Tibial nerve (tissue), 4 donors: ENCODE data around the gene TSNAXIP1. TPM values are rescaled to one million over a fixed set of nuclear protein-coding genes. Genes with fewer than 3 reads are reported as not detected.

Experiments
- DNase-seq, 2 donors: peaks; one replicate each; pipeline ENCODE4 v3.0.0-alpha.2; 2019; ENCODE audit warnings: low spot score in 2 of 2
- H3K27ac ChIP-seq, 4 donors: fragments of 200-600 bp; sonication (generic) in 3 of 4; one replicate each; pipeline ENCODE4 v1.5.1; 2017 to 2019; ENCODE audit warnings: mild to moderate bottlenecking in 1 of 4
- H3K27me3 ChIP-seq, 2 donors: fragments of 200-600 bp; sonication (generic) in 1 of 2; one replicate each; pipeline versions ENCODE4 v1.5.1 to v1.6.0; 2017 to 2019
- H3K36me3 ChIP-seq, 3 donors: fragments of 200-600 bp; sonication (generic); one replicate each; pipeline ENCODE4 v1.5.1; 2018 to 2019
- H3K4me1 ChIP-seq, 4 donors: fragments of 200-600 bp; sonication (generic) in 3 of 4; one replicate each; pipeline ENCODE4 v1.5.1; 2017 to 2019
- H3K4me3 ChIP-seq, 4 donors: fragments of 200-600 bp; sonication (generic) in 3 of 4; one replicate each; pipeline ENCODE4 v1.5.1; 2017 to 2019; ENCODE audit warnings: mild to moderate bottlenecking in 1 of 4, moderate library complexity in 1 of 4
- H3K9me3 ChIP-seq, 4 donors: fragments of 200-600 bp; sonication (generic) in 3 of 4; one replicate each; pipeline ENCODE4 v1.5.1; 2017 to 2019
- EP300 ChIP-seq, 2 donors: sonication (generic); formaldehyde crosslinking; IDR thresholded peaks; one replicate each; pipeline ENCODE4 v1.6.1; 2017; ENCODE audit warnings: antibody characterized with exemption in 2 of 2, mild to moderate bottlenecking in 1 of 2
- POLR2A ChIP-seq, 2 donors: fragments of 450-650 bp; IDR thresholded peaks; one replicate each; pipeline ENCODE4 v1.6.1; 2017; ENCODE audit warnings: antibody characterized with exemption in 2 of 2, mild to moderate bottlenecking in 2 of 2, moderate library complexity in 2 of 2
- WGBS, 2 donors: methylation state at CpG; one replicate each; pipeline ENCODE4 v1.1.5; 2018; 5-methylcytosine and 5-hydroxymethylcytosine counted together
- total RNA-seq, 4 donors: library from RNA; depleted of rRNA; stranded (reverse); fragments of >200 nt; gene quantifications; one replicate each; pipeline ENCODE4 v1.1.0, GENCODE V29; 2016
- TF ChIP-seq, protein P1 (sequence below), 5 experiments: fragments of 200-600 bp in 3 of 5; fragments of 450-650 bp in 2 of 5; sonication (generic) in 3 of 5; IDR thresholded peaks; one replicate each; pipeline ENCODE4 v1.5.1; 2016 to 2019; ENCODE audit warnings: antibody characterized with exemption in 5 of 5, mild to moderate bottlenecking in 3 of 5, moderate library complexity in 2 of 5

Gene TSNAXIP1
- total RNA-seq, 4 donors from 2014 or later: 2.8 to 8.4 (median 4.0) TPM

DNA sequence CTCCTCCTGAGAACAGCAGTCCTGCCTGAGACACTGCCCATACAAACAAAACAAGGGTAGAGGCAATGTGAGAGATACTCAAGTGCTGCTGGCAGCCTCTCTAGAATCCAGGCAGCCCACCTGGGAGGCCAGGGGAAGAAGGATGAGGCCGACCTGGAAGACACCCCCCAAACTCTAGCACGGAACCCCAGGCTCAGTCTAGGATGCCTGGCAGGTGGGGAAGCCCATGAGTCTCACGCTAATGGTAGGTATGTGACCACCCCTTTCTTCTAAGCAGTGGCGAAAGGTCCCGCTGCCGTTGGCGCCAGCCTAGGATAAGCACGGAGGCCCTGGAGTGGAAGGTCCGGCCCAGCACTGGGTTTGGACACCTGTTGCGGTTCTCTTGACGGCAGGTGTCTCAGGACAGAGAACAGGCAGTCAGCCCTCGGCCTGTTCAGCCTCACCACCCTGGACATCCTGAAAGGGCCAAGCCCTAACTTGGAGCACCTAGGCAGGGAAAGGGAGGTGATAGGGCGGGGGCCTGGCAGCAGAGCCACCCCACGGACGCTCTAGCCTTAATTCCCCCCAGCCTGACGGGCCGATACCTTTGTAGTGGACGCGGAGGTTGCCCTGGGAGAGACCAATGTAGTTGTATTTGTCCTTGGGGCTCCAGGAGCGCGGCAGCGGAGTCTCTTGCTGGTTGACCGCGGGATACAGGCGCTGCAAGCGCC lies 816 bp upstream of the TSNAXIP1 start:
- Histone ChIP-seq H3K27ac (peak overlapping the region; percentile 62 to 92 (median 86)), H3K36me3 (peaks cover 0 to 31% (median 0%) of the 10 kb centered on the region in 3 donors), H3K27me3 (no peaks in the 10 kb centered on the region), H3K9me3 (no peaks in the 10 kb centered on the region), H3K4me1 (peaks cover 0 to 34% (median 16%) of the 10 kb centered on the region in 4 donors), H3K4me3 (peak overlapping the region; percentile 85 to 100 (median 94))
- 2% methylated on average over 8 to 16 of the region's 26 CpGs for WGBS, 2 donors
- TF ChIP-seq POLR2A (IDR thresholded peaks at IDR 0.05) (no peak), EP300 (IDR thresholded peaks at IDR 0.05) (no peak)
- TF ChIP-seq, protein P1, sequence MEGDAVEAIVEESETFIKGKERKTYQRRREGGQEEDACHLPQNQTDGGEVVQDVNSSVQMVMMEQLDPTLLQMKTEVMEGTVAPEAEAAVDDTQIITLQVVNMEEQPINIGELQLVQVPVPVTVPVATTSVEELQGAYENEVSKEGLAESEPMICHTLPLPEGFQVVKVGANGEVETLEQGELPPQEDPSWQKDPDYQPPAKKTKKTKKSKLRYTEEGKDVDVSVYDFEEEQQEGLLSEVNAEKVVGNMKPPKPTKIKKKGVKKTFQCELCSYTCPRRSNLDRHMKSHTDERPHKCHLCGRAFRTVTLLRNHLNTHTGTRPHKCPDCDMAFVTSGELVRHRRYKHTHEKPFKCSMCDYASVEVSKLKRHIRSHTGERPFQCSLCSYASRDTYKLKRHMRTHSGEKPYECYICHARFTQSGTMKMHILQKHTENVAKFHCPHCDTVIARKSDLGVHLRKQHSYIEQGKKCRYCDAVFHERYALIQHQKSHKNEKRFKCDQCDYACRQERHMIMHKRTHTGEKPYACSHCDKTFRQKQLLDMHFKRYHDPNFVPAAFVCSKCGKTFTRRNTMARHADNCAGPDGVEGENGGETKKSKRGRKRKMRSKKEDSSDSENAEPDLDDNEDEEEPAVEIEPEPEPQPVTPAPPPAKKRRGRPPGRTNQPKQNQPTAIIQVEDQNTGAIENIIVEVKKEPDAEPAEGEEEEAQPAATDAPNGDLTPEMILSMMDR (IDR thresholded peaks at IDR 0.05): no peak
- no peak for DNase-seq

GRCh38 chr16:67807148-67807682 lies 526 bp downstream of the TSNAXIP1 start:
- H3K4me3 ChIP-seq: peak overlapping the region; percentile 47 to 100 (median 94)
- no peaks in the 10 kb centered on the region for H3K27me3 ChIP-seq
- H3K27ac ChIP-seq: peak overlapping the region in 3 of 4 donors; percentile 67 to 90 (median 80)
- no peaks in the 10 kb centered on the region for H3K9me3 ChIP-seq
- peaks cover 0 to 28% (median 14%) of the 10 kb centered on the region in 4 donors for H3K4me1 ChIP-seq
- peaks cover 0 to 19% (median 0%) of the 10 kb centered on the region in 3 donors for H3K36me3 ChIP-seq
- WGBS, 2 donors: 32 to 41% methylated on average over 17 to 23 of the region's 24 CpGs
- TF ChIP-seq POLR2A (IDR thresholded peaks at IDR 0.05) (no peak), EP300 (IDR thresholded peaks at IDR 0.05) (no peak)
- TF ChIP-seq, protein P1 (IDR thresholded peaks at IDR 0.05): peak in 2 of 5 experiments; percentile 15 to 16
- no peak for DNase-seq

DNA sequence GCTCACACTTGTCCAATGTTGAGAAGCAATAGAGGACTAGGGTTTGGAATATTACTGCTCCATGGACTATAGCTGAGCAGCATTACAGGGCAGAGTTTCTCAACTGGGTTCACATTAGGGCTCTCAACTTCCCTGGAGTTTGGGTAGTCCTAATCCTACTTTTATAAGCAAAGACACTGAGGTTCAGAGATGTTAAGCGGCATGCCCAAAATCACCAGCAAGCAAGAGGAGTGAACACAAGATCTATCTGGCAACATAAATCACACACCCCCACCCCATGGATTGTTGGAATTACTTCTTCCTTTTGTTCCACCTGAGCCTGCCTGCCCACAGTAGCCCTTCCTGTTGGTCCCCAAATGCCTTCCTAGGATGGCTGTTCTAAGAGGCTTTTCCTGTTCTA lies 5.2 kb downstream of the TSNAXIP1 start:
- Histone ChIP-seq H3K4me1 (peaks cover 0 to 14% (median 3%) of the 10 kb centered on the region in 4 donors), H3K27me3 (no peaks in the 10 kb centered on the region), H3K9me3 (no peaks in the 10 kb centered on the region), H3K36me3 (no peaks in the 10 kb centered on the region), H3K4me3 (no peak overlapping the region), H3K27ac (no peak overlapping the region)
- 81 to 100% methylated on average over 1 of the region's 1 CpG for WGBS, 2 donors
- TF ChIP-seq EP300 (IDR thresholded peaks at IDR 0.05) (no peak), POLR2A (IDR thresholded peaks at IDR 0.05) (no peak)
- TF ChIP-seq, protein P1 (IDR thresholded peaks at IDR 0.05): no peak
- DNase-seq: no peak

DNA sequence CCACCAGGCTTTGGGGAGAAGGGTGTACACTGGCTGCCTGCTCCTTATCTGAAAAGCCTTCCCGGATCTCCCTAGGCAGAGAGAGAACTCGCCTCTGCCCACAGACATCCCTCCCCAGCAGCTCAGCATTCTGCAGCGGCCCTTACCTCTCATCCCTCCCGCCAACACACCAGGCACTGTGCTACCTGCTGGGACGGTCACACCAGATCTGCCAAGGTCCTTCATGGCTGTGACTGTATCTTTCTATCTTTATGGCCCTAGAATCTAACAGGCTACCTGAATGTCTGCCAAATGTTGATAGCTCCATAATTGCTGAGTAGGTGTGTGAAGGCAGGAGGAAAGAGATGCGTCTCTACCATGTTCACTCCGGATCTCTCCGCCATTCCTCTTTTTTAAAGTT lies 7.9 kb downstream of the TSNAXIP1 start:
- WGBS, 2 donors: 88 to 90% methylated on average over 8 of the region's 8 CpGs

More for the DNA sequence above, 7.9 kb downstream of the TSNAXIP1 start:
- TF ChIP-seq EP300 (IDR thresholded peaks at IDR 0.05): no peak
- TF ChIP-seq, protein P1 (IDR thresholded peaks at IDR 0.05): no peak
- no peak for TF ChIP-seq POLR2A (IDR thresholded peaks at IDR 0.05)
- H3K27me3 ChIP-seq: no peaks in the 10 kb centered on the region
- peaks cover 0 to 8% (median 0%) of the 10 kb centered on the region in 4 donors for H3K4me1 ChIP-seq
- no peak overlapping the region for H3K4me3 ChIP-seq
- DNase-seq: no peak
- H3K36me3 ChIP-seq: no peaks in the 10 kb centered on the region
- H3K27ac ChIP-seq: no peak overlapping the region
- H3K9me3 ChIP-seq: no peaks in the 10 kb centered on the region
